Tibial artery (tissue), 4 donors: Measurements from ENCODE around the gene TCF4.

ENCODE experiments used
- DNase-seq, 2 donors: peaks; one replicate each; pipeline ENCODE4 v3.0.0-alpha.2; 2019
- H3K27ac ChIP-seq, 2 donors: fragments of 200-600 bp; sonication (generic) in 1 of 2; 1 replicate in 1 of 2; 2 replicates in 1 of 2; pipeline ENCODE4 v1.5.1; 2018 to 2019; ENCODE audit warnings: mild to moderate bottlenecking in 1 of 2
- H3K27me3 ChIP-seq, 2 donors: fragments of 200-600 bp; sonication (generic) in 1 of 2; one replicate each; pipeline versions ENCODE4 v1.5.1 to v1.6.0; 2016 to 2019
- H3K36me3 ChIP-seq, 3 donors: fragments of 200-600 bp; sonication (generic) in 2 of 3; one replicate each; pipeline ENCODE4 v1.5.1; 2016 to 2019; ENCODE audit warnings: mild to moderate bottlenecking in 2 of 3
- H3K4me1 ChIP-seq, 4 donors: fragments of 200-600 bp; sonication (generic) in 2 of 4; 1 replicate in 3 of 4; 2 replicates in 1 of 4; pipeline ENCODE4 v1.5.1; 2016 to 2019
- H3K4me3 ChIP-seq, 2 donors: fragments of 200-600 bp; sonication (generic) in 1 of 2; 1 replicate in 1 of 2; 2 replicates in 1 of 2; pipeline ENCODE4 v1.5.1; 2018 to 2019; ENCODE audit warnings: mild to moderate bottlenecking in 2 of 2
- H3K9me3 ChIP-seq, 3 donors: fragments of 200-600 bp; sonication (generic) in 1 of 3; one replicate each; pipeline ENCODE4 v1.5.1; 2016 to 2019
- intact Hi-C: fragments of 100-400 bp; cut with DNase I; formaldehyde crosslinking; loops from one replicate; pipeline ENCODE4 v1.15.0; 2023; ENCODE audit warnings: low total_unique reads
- TF ChIP-seq, protein P1 (sequence below), 2 experiments: fragments of 200-600 bp in 1 of 2; fragments of 450-650 bp in 1 of 2; IDR thresholded peaks; one replicate each; pipeline ENCODE4 v1.5.1; 2017 to 2019; ENCODE audit warnings: antibody characterized with exemption in 2 of 2, mild to moderate bottlenecking in 1 of 2, moderate library complexity in 1 of 2

The TCF4 gene

DNA sequence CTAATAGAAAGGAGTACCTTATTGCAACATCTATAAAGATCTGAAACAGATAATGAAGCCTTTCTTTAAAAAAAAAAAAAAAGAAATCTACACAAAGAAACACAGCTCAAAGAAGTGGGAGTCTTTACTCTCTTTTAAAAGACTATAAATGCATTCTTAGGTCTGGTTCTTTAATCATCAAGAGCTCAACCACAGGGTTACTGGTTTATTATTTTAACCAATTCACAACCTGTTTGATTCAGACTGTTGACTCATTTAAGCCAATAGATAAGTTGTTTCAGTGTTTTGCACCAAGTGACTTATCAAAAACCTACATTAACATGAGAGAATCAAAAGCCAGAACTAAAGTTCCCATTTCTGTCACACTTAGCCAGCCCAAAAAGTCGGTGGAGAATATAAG, 93.1 kb downstream of the TCF4 start:
- H3K9me3 ChIP-seq, result no peaks in the 10 kb centered on the region
- H3K4me1 ChIP-seq, result peaks cover 0 to 5% (median 0%) of the 10 kb centered on the region in 4 donors
- no peaks in the 10 kb centered on the region for H3K36me3 ChIP-seq
- no peaks in the 10 kb centered on the region for H3K27me3 ChIP-seq
- no peak for DNase-seq
- TF ChIP-seq, protein P1, sequence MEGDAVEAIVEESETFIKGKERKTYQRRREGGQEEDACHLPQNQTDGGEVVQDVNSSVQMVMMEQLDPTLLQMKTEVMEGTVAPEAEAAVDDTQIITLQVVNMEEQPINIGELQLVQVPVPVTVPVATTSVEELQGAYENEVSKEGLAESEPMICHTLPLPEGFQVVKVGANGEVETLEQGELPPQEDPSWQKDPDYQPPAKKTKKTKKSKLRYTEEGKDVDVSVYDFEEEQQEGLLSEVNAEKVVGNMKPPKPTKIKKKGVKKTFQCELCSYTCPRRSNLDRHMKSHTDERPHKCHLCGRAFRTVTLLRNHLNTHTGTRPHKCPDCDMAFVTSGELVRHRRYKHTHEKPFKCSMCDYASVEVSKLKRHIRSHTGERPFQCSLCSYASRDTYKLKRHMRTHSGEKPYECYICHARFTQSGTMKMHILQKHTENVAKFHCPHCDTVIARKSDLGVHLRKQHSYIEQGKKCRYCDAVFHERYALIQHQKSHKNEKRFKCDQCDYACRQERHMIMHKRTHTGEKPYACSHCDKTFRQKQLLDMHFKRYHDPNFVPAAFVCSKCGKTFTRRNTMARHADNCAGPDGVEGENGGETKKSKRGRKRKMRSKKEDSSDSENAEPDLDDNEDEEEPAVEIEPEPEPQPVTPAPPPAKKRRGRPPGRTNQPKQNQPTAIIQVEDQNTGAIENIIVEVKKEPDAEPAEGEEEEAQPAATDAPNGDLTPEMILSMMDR (IDR thresholded peaks at IDR 0.05), result no peak
- H3K27ac ChIP-seq, result no peak overlapping the region
- H3K4me3 ChIP-seq, result no peak overlapping the region
- intact Hi-C loops, result no loop called here

- no peaks in the 10 kb centered on the region for H3K27me3 ChIP-seq
- H3K36me3 ChIP-seq, result no peaks in the 10 kb centered on the region
- no peak for DNase-seq
- H3K4me1 ChIP-seq, result peaks cover 0 to under 1% (median 0%) of the 10 kb centered on the region in 4 donors
- intact Hi-C loops, result no loop called here
- TF ChIP-seq, protein P1 (IDR thresholded peaks at IDR 0.05), result no peak
- no peaks in the 10 kb centered on the region for H3K9me3 ChIP-seq
- no peak overlapping the region for H3K4me3 ChIP-seq
- no peak overlapping the region for H3K27ac ChIP-seq
These were observed 93.6 kb downstream of the TCF4 start for GRCh38 chr18:55494441-55494840.

- intact Hi-C loops, result no loop called here
- TF ChIP-seq, protein P1 (IDR thresholded peaks at IDR 0.05), result no peak
- Histone ChIP-seq H3K4me3 (no peak overlapping the region), H3K36me3 (no peaks in the 10 kb centered on the region), H3K27ac (no peak overlapping the region), H3K4me1 (no peaks in the 10 kb centered on the region), H3K9me3 (no peaks in the 10 kb centered on the region), H3K27me3 (no peaks in the 10 kb centered on the region)
- DNase-seq, result no peak
These were observed 96.4 kb downstream of the TCF4 start for GRCh38 chr18:55491616-55492015.

DNA sequence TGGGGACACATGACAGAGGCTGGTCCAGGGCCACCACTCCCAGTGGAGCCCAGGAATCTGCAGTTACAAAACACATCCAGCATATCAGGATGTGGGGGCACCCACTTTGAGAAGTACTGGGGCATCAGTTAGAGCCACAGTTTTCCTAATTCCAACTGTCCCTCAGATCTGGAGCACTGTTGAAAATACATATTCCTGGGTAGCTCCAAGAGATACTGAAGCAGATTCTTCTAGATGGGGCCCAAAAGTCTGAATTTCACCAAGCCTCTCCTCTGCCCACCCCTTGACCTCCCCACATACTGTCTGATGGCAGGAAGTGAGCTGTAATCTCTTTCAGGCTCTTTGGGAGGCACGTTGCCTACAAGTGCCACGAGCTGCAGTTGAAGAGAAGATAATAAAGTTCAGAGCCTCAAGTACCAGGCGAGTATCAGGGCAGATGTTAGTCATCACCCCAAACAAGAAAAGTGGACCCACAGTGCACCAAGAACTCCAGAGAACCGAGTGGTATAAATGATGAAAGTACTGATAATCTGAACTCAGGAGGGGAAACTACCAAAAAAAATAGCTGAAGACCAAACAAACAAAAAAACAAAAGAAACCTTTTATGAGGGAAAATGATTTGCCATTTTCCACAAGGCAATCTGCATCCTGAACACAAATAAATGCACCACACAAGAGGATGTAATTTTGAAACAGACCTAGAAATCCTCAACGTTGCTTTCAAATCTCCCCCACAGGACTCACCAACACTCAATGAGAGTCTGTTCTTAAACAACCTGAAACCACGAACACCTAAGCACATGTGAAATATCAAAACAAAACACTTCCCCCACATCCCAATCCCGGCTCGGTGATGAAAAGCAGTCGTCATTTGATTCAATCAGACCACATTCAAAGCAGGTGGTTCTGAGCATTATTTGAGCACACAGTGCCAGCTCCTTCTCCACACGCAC, 98.7 kb downstream of the TCF4 start:
- Histone ChIP-seq H3K27ac (no peak overlapping the region), H3K36me3 (no peaks in the 10 kb centered on the region), H3K9me3 (no peaks in the 10 kb centered on the region), H3K4me3 (no peak overlapping the region), H3K4me1 (peaks cover 0 to 11% (median 0%) of the 10 kb centered on the region in 4 donors), H3K27me3 (no peaks in the 10 kb centered on the region)
- DNase-seq, result no peak
- intact Hi-C loops, result no loop called here
- TF ChIP-seq, protein P1 (IDR thresholded peaks at IDR 0.05), result no peak

DNA sequence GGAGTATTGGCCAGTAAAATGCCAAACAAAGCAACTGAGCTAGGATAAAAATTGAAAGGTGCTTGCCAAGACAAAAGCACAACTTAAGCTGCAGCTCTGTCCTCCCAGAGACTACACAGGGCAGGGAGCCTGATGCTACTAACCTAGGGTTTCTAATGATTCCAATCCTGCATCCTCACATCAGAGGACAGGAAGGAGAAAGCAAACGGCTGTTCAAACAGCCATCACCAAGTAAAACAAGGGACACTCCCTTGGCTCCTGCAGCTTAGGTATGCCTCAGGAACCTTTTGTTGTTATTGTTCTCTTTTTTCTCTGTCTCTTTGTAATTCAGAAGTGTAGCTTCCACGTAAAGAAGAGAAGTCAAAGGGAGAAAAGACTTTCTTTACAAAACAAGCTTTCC, 99.5 kb downstream of the TCF4 start:
- H3K4me1 ChIP-seq, result peaks cover 0 to 11% (median 0%) of the 10 kb centered on the region in 4 donors
- H3K27ac ChIP-seq, result no peak overlapping the region
- intact Hi-C loops, result no loop called here
- H3K27me3 ChIP-seq, result no peaks in the 10 kb centered on the region
- no peaks in the 10 kb centered on the region for H3K36me3 ChIP-seq
- no peak for DNase-seq
- H3K4me3 ChIP-seq, result no peak overlapping the region
- H3K9me3 ChIP-seq, result no peaks in the 10 kb centered on the region
- TF ChIP-seq, protein P1 (IDR thresholded peaks at IDR 0.05), result no peak
